Fibroblast of upper back skin (primary cell): ENCODE measurements around the gene NBEAL2.
A peak's percentile ranks its signal among the peaks of the same experiment; 100 is the strongest.
"Not testable (repeated sequence)": the region's sequence is repeated elsewhere in the genome, so short reads cannot be mapped to it uniquely, and the experiment has no call there.

Experiments used
- DNase-seq: peaks from one replicate; pipeline ENCODE4 v3.0.0-alpha.2; 2013

The NBEAL2 gene

DNA sequence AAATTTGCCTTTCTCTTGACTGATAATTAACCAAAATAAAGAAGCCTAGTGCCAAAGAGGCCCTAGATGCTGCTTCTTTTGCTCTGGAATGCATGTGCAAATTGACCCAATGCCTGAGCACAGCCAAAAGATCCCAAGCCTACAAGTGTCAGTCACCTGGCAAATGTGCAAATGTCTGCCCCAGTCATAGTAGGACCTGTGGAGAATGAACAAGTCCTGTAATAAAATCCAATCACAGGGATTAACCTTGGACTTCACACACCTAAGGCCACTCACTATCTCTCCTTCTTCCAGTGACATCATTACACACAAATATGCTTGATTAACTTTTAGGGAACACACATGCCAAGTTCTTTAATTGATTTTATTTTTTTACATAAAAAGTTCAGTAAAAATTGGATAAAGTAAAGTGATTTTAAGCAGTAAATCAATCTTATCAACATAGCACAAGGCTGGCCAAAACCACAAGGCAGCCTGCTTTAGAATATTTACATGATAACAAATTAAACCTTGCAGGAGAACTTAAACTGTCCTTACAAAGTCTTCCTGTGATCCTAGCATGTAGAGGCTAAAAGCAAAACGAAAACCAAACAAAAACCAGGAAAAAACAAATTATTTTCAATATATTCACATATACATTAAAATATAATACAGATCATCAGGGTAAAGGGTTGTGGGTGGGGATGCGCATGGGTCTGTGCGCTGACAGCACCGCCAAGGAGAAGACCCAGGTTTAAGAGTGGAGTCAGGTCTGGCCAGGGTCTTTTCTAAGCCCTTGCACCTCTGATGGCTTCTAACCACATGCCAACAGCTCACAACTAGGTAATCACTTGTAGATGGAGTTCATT is 36.8 kb downstream of the NBEAL2 start:
- no peak for DNase-seq

DNA sequence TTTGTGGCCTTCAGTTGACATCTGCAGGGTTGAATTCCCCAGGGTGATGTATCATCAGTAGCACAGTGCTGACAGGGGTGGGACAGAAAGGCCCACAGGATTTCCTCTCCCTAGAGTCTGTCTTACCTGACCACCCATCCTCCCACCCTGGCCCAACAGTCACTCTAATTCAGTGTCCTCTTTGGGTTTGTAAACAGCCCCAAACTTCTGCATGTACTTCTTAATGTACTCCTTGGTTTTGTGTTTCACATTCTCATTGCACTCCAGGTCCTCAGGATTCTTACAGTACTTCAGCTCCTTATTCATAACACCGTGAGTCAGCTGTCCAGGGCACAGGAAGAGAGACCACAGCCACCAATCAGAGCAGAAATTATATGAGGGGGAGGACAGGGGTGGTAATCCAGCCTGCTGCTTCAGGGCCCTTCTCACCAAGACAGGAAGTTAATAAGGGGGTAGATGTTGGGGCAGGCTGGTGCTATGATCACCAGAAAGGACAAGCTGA is 37.5 kb downstream of the NBEAL2 start:
- DNase-seq = peak; percentile 81

DNA sequence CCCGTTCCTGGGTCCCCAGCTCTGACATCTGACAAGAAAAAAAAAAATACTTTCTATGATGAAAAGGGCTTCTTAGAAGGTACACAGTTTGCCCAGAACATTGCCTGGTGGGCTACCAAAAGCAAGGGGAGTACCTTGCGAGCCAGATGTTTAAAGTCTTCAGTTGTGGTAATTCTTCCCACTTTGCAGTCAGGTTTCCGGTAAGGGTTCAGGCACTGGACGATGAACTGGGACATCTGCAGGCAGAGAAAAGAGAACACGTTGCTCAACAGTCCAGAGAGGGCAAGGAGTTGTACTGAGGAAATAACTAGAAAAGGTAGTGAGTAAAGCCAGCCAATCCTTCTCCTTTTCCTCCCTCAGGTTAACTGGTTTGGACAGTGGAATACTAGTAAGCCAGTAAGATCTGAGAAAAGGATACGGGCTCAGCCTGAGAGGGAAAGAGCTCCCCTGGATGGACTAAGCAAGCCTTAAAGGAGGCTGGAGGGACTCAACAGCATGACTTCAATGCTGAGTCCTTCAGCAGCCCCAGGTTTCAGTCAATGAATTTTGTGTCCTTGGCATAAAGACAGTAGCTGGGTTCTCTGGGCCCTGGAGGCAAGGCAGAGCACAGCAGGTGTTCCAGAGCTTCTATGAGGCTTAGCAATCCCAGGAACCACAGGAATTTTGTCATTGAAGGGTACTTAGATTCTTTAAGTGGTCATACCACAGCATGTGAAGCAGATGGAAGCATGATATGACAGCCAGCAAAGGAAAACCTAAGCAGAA is 38.2 kb downstream of the NBEAL2 start:
- peak; percentile 55 for DNase-seq

DNA sequence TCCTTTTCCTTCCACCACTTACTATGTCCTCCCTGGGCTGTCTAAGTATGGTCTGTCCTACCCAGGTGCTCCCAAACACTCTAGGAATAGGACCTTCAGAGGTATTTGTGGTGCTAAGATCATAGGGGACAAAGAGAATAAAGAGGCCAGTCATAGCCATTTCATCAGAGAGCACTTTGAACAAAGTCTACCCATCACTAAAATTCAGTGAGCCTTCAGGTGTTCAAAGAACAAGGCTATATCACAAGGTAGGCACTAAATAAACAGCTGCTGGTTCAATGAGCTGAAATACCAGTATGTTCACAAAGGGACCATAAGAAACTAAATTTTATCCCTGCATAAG is 38.8 kb downstream of the NBEAL2 start:
- DNase-seq = no peak

DNA sequence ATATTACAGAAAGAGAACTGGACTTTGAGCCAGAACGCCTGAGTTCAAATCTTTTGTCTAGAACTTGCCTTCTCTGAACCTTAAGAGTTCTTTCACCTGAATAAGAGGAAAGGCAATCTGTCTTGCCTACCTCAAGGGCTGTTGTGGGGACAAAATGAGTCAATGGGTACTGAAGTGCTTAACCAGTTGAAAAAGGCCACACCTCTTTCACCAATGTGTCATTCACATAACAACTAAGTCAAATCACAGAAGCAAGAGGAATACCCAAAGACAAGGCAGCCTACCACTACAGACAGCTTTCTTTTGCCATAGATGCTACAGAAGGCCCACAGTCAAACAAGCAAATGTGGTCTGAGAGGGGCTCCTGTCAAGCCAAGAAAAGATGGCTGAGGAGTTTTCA is 39.7 kb downstream of the NBEAL2 start:
- no peak for DNase-seq

DNA sequence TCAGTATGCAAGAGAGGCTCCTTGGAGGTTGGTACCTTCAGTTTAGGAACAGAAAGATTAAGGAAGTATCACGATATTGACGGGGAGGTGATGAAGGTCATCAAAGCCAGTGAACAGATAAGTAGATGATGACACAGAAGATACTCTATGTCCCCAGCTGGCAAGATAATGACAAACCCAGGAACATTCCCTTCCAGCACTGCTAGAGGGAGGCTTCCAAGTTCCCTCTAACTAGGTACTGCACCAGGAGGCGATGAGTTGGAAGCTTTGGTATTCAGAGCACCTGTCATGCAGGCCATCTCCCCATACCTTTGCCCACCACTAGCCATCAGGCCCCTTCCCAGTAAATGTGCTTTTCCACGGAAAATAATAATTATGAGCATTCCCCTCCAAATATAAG is 40.8 kb downstream of the NBEAL2 start:
- DNase-seq = no peak

DNA sequence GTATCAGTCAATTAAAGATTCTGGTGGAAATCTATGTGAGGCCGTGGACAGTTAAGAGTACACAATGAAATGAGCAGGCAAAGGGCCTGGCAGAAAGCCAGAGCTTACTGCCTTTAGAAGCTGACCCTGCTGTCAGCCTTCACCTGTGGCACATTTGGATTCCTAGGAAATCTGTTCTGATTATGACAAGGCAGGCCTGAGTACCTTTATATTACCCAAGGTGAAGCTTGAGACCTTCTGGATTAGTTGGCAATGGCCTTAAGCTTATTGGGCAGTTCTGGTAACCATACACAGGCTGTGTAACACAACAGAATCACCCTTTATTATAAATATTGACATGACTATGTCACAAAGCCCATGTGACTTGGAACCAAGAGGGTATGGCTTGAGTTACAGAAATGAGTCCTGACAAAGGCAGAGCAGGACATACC is 43.2 kb downstream of the NBEAL2 start:
- DNase-seq = no peak

DNA sequence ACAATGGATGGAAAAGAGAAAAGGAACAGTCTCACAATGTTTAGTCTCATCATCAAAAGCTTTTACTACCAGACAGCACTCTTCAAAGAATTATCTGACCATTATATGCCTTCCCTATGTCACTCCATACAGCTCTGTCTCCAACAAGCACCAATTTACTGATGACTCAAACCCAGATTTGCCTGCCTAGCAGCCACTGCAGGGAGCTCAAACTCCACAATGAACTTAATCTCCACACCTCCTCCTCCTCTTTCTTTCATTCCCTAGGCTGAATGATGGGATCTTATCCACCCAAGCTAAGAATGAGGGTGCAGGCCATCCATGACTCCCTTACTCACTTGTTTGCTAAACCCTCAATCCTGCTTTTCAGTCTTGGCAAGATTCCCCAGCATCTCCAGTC is 45.5 kb downstream of the NBEAL2 start:
- peak; percentile 35 for DNase-seq

DNA sequence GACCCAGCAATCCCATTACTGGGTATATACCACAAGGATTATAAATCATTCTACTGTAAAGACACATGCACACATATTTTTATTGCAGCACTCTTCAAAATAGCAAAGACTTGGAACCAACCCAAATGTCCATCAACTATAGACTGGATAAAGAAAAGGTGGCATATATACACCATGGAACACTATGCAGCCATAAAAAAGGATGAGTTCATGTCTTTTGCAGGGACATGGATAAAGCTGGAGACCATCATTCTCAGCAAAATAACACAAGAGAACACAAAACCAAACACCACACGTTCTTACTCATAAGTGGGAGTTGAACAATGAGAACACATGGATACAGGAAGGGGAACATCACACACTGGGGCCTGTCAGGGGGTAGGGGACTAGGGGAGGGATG is 47.0 kb downstream of the NBEAL2 start:
- not testable (repeated sequence) for DNase-seq

DNA sequence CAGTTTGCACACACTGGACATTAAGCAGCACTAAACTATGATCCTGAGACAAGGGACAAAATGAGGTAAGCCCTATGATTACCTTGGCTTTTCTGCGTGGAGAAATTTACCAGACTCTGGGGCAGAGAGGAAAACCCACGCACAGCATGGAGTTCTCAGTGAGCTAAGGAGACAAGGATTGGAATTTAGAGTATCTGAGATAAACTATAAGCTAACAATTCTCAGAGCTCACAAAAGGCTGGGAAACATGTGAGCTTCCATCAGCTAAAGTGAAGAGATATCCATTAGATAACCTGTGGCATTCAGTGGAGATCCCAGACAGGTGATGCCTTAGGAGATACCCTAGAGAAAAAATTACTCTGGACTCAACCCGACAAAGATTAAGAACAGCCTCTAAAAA is 48.7 kb downstream of the NBEAL2 start:
- no peak for DNase-seq

DNA sequence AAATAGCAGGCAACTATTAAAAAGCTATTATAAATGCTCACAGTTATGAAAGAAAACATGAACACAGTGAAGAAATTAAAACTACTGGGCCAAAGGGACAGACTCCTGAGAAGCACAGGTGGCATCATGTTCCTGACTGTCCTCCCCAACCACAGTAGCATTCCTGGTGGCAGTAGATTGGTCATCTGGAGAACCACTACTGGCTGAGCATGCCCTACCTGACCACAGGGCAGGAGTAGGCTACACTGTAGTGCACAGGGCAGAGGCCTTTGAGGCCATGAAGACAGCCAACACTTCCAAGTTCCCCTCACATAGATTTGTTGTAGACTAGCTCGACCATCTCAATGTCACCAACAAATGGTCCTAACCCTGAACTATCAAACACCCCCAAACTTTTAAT is 49.2 kb downstream of the NBEAL2 start:
- DNase-seq = no peak

DNA sequence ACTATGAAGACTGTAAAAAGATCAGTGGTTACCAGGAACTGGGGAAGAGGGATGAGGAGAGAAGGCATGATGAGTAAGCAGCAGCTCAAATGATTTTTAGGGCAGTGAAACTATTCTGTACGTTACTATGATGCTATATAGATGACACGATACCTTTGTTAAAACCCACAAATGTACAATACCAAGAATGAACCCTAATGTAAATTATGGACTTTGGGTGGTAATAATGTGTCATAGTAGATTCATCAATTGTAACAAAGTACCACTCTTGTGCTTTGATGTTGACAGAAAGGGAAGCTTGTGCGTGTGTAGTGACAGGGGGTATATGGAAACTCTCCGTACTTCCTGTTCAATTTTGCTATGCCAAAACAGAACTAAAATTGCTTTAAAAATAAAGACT is 51.6 kb downstream of the NBEAL2 start:
- DNase-seq = not testable (repeated sequence)

DNA sequence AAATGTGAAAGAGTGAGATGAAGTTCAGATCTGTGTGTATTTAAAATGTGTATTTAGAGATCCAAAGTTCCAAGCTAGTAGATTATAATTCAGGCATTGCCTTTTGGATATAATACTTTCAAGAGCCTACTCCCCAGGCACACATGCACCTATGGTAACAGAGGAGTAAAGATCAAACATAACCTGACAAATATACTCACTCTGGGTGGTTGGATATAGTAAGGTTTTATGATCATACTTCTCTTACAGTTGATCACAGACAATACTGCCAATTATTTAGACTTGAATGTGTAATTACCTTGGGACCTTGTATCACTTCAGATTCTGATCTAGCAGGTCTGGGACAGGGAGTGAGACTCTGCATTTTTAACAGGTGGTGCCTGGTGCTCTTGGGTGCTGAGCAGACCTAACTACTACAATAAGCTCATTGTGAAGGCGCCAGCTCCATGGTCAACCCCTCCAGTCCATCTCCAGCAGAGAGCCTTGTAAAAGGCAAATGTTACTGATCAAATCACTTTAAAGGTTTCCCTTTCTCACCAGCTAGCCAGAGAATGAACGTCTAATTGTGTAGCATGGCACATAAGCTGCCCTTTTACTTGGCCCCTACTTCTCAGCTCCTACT is 55.5 kb downstream of the NBEAL2 start:
- DNase-seq = no peak

DNA sequence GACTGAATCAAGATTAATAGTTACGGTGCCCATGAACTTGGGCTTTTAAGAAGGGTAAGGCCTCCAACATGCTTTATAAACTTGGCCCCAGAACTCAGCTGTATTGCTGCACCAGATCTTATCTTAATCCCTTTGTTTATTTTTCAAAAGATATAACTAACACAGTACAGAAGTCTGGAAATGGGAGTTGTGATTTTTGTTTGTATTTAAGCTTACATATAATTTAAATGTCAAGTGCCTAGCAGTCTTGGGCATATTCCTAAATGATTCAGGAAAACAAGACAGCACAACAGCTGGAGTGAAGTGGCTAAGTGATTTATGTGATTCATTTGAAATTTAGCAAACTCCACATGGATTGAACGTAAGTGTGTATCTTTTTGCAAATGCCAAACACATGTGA is 56.2 kb downstream of the NBEAL2 start:
- no peak for DNase-seq

DNA sequence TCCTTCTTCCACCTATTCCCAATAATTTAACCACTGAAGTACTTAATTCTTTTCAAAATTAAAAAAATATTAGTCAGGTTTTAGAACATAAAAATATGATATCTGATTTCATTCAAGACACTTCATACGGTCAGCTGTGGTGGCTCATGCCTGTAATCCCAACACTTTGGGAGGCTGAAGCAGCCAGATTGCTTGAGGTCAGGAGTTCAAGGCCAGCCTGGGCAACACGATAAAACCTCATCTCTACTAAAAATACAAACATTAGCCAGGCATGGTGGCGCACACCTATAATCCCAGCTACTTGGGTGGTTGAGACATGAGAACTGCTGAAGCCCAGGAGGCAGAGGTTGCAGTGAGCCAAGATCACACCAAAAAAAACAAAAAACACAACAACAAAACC is 56.7 kb downstream of the NBEAL2 start:
- DNase-seq = no peak

DNA sequence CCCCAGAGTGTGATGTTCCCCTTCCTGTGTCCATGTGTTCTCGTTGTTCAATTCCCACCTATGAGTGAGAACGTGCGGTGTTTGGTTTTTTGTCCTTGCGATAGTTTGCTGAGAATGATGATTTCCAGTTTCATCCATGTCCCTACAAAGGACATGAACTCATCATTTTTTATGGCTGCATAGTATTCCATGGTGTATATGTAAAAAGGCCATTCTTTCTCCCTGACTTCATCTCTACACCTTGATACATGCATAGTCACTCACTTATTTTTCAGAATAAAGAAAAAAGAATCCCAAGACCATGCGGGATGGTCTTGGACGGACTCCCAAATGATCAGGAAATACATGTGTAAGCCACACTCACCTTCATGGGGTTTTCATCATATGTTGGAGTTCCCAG is 57.8 kb downstream of the NBEAL2 start:
- DNase-seq = not testable (repeated sequence)

DNA sequence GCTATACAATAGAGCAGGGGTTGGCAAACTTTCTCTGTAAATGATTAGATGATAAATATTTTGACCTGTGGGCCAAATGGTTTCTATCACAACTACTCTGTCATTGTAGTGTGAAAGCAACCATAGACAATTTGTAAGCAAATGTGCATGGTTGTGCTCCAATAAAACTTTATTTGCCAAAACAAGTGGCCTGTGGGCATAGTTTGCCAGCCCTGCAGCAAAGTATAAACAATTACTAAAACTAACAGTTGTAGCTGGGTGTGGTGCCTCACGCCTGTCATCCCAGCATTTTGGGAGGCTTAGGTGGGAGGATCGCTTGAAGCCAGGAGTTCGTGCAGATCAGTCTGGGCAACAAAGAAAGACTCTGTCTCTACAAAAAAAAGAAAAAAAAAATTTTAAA is 61.6 kb downstream of the NBEAL2 start:
- no peak for DNase-seq

DNA sequence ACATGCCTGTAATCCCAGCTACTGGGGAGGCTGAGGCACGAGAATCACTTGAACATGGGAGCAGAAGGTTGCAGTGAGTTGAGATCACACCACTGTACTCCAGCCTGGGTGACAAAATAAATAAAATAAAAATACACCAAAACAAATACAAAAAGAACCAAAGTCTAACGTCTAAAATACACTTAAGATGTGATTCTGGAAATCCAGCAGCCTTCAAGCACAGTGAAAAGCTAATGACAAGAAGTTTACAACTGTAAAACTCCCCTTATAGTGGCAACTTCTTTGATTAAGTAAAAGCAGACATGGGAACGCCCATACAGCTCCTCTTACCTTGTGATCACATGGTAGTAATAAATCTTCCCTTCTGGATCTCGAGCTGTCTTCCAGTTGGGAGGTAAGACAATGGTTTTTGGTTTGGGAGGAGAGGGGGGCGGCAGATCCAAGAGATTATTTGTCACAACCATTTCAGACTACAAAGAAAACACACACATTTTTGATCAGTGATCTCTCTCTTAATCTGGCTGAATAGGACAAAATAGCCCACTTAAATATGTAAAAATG is 62.8 kb downstream of the NBEAL2 start:
- no peak for DNase-seq

DNA sequence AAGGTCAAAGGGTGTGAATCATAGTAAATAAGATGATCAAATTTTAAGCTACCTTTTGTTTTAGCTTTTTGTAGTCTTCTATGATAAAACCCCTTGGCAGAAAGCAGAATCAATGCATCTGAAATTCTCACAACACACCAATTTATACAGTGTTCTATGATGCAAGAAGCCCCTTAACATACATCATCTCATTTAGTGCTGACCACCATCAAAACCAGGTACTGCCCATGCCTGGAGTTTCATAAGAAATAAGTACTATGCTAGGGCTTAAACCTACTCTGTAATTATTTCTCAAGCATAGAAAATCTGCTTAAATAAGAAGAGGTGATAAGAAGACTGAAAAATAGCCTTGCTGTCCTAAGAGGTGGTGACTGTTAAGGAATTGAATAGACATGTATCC is 67.6 kb downstream of the NBEAL2 start:
- no peak for DNase-seq

DNA sequence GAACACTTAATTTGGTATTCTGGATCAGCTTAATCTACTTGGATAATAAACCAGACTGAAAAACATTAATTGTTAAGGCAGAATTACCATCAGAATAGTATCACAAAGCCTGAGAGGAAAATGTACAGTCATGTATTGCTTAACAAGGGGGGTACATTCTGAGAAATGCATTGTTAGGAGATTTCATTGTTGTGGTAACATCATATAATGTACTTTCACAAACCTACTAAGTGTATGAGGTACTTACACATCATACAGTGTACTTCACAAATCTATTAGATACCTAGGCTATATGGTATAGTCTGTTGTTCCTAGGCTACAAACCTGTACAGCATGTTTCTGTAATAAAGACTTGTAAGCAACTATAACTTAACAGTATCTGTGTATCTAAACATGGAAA is 68.2 kb downstream of the NBEAL2 start:
- no peak for DNase-seq

DNA sequence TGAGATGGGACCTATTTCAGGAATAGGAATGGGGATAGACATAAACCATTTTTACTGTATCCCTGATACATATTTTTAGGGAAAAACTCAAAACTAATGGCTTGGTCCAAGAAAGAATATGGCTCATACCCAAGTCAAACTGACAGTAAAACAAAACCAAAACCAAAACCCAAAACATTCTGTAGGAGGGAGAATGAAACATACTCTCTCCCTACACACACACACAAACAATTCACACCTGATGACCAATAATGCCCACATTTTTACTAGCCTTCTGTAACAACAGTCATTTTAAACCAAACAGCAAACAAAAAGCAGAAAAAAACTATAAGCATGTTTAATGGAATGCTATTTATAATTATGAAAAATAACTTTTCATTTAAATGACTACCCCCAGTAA is 74.9 kb downstream of the NBEAL2 start:
- DNase-seq = no peak

DNA sequence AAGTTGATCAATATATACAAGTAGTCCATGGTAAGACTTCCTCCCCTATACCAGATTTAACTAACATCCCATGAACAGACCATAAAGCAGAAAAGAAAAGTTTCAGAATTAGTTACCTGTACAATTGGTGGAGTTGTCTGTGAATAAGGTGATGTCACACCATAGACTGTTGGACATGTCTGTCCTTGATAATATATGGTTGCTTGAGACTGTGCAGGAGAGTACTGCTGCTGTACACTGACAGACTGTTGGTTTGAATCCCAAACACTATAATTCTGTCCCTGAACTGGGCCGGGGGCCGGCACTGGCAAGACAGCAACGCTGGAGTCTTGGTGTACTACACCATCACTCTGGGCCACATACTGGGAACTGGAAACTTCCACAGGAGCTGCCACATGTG is 77.2 kb downstream of the NBEAL2 start:
- DNase-seq = no peak

DNA sequence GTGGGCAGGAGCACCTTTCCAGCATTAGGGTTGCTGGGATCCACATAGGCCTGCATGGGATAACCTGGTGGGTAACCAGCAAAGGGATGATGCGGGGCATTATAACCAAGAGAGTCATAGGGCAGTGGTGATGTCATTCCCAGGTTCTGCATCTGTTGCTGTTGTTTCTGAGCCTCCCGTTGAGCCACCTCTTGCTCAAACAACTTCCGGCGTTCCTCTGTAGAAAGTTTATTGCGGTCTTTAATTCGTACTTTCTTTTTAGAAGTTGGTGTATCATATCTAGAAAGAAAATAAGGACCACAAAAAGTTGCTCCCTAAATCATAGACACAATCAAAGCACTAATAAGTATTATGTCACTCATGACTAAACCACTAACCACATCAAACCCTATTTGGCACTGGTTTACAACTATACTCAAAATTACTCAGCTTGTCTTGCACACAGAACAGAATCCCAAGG is 77.8 kb downstream of the NBEAL2 start:
- peak; percentile 25 for DNase-seq
